Astrocyte of the spinal cord (primary cell): ENCODE measurements around the gene LMBR1.
A peak's percentile ranks its signal among the peaks of the same experiment; 100 is the strongest.
"Not testable (repeated sequence)": the region's sequence is repeated elsewhere in the genome, so short reads cannot be mapped to it uniquely, and the experiment has no call there.

Experiments
- DNase-seq: peaks from one replicate; pipeline ENCODE4 v3.0.0; 2011; ENCODE audit warnings: low read depth, low spot score
- H3K4me3 ChIP-seq: 2 replicates; pipeline ENCODE4 v1.5.1; 2011; ENCODE audit warnings: low read depth, mild to moderate bottlenecking, low read length, moderate library complexity
- in situ Hi-C: cut with HindIII; loops from 2 replicates; pipeline ENCODE4 v1.10.0; 2017; ENCODE audit warnings: low sequenced_read_pairs
- TF ChIP-seq, protein P1 (sequence below): IDR thresholded peaks from 2 replicates; pipeline ENCODE4 v1.5.1; 2012; ENCODE audit warnings: low read depth, mild to moderate bottlenecking, low read length, inconsistent platforms

LMBR1 gene

DNA sequence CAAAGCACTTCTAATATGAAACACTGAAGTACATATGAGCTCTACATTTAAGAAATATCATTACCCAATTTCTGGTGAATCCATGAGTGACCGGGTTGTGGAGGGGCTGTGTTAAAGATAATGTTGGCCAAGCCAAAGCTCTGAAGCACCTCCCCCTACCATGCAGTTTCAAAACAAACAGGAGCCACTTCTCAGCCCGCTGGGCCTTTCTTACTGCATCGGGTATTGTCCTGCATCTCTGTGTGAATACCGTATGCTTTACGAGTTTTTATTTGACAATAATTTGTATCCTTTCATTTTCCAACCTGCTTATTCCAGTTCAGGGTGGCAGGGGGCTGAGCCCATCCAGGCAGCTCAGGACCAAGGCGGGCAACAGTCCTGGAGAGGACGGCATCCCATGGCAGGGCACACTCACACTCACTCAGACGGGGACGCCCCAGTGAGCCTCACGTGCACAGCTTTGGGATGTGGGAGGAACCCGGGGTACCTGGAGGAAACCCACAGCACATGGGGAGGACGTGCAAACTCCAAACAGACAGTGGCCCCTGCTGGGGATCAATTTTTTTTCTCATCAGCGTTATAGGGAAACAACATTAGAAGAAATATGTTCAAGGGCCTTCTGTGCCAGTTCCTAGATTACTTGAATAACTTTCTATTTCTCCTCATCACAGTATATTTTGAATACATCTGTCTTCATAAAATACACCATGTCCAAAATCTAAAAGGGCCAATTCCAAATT lies 250.5 kb downstream of the LMBR1 start:
- in situ Hi-C loops, result no loop called here
- TF ChIP-seq, protein P1, sequence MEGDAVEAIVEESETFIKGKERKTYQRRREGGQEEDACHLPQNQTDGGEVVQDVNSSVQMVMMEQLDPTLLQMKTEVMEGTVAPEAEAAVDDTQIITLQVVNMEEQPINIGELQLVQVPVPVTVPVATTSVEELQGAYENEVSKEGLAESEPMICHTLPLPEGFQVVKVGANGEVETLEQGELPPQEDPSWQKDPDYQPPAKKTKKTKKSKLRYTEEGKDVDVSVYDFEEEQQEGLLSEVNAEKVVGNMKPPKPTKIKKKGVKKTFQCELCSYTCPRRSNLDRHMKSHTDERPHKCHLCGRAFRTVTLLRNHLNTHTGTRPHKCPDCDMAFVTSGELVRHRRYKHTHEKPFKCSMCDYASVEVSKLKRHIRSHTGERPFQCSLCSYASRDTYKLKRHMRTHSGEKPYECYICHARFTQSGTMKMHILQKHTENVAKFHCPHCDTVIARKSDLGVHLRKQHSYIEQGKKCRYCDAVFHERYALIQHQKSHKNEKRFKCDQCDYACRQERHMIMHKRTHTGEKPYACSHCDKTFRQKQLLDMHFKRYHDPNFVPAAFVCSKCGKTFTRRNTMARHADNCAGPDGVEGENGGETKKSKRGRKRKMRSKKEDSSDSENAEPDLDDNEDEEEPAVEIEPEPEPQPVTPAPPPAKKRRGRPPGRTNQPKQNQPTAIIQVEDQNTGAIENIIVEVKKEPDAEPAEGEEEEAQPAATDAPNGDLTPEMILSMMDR, result no peak
- DNase-seq, result no peak
- no peak overlapping the region for H3K4me3 ChIP-seq

DNA sequence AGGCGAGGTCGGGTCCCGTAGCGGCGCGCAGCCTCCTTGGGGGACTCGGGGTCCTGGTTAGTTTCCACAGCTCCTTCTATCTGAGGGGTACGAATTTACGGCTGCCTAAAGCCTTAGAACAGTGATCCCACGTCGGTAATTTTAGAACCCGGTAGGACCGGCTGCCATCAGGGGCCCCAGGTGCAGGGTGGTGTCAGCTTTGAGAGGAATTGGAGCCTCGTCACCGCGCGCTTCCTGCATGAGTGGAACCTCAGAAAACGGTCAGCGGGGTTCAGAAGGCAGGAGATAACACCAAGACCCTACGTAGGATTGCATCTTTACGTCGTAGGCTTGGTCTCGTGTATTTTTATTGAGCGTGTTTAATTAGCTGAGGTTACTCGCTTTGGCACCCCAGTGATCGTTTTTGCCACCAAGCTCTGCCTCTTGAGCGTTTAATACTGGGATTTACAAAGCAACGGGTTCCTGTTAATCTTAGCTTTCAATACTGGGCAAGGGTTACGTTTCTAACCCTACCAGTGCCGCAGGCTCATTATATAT lies 252.0 kb downstream of the LMBR1 start:
- in situ Hi-C loops, result no loop called here
- TF ChIP-seq, protein P1, result no peak
- peak; percentile 46 for DNase-seq
- peak overlapping the region; percentile 72 for H3K4me3 ChIP-seq

DNA sequence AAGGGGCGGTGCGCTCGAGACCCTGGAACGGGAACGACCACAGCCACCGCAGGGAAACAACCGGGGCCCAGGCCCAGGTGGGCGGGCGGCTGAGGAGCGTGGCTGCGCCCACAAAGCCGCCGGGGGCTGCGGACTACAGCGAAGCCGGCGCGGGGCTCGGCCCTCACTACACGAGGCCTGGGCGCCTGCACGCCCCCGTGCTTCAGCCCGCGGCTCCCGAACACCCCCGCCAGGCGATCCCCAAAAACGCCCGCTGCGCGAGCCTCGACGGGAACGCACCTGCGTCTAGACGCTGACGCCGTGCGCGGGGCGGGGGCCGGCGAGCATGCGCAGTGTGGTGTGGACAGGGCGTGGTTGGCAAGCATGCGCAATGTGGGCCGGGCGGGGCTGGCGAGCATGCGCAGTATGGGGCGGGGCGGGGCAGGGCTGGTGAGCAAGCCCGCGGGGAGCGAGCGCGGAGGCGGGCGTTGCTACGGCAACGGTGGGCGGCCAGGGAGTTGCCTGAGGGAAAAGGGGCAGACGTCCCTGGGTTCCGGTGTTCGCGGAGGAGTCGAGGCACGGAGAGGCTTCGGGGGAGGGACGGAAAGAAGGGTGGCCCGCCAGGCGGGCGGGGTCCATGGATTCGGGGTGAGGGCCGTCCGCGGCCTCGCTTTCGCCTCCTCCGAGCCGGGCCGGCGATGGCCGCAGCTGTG lies 252.6 kb downstream of the LMBR1 start, which contains the start of gene RNF32:
TSS of gene RNF32 (plus strand) at position 518 of the 692 bp plus-strand sequence. CDS start 3,104 bp downstream, outside the sequence.
- H3K4me3 ChIP-seq, result peak within 1 kb of the TSS; percentile 72
- in situ Hi-C loops, result no loop called here
- peak; percentile 94 for DNase-seq
- TF ChIP-seq, protein P1, result no peak

DNA sequence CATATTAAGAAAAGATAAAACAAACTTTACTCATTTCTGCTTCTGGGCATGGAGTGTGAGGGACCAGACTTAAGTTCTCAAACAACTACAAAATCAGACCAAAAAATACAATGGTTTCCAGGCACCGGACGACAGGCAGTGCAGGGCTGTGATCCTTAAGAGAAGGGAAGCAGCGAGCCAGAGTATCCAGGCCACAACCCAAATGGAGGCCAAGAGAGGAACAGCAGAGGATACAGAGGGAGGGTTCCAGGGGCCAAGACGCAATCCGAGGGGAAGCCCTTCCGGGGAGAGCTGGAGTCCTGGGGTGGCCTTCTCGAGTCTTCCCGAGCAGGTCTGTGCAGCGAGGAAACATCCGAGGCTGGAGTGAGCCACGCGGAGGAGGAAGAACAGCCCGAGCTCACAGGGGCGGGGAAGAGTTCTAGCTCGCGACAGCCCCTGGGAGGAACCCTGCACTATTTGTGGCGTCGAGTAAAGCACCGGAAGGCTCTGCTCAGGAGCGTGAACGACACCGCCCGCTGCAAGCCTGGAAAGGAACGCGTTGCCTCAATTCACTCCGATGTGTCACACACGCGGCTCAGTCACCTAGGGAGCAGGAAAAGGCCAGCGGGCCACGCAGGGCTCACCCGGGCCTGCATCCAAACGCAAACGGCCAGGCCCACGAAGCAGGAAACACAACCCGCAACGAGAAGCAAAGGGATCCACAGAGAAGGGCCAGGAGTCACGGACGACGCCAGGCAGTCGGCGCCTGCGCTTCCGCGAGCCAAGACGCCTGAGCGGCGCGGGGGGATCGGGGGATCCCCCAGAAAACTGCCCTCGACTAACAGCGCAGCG lies 253.3 kb downstream of the LMBR1 start:
- peak overlapping the region; percentile 72 for H3K4me3 ChIP-seq
- DNase-seq, result no peak
- TF ChIP-seq, protein P1, result no peak
- in situ Hi-C loops, result no loop called here

DNA sequence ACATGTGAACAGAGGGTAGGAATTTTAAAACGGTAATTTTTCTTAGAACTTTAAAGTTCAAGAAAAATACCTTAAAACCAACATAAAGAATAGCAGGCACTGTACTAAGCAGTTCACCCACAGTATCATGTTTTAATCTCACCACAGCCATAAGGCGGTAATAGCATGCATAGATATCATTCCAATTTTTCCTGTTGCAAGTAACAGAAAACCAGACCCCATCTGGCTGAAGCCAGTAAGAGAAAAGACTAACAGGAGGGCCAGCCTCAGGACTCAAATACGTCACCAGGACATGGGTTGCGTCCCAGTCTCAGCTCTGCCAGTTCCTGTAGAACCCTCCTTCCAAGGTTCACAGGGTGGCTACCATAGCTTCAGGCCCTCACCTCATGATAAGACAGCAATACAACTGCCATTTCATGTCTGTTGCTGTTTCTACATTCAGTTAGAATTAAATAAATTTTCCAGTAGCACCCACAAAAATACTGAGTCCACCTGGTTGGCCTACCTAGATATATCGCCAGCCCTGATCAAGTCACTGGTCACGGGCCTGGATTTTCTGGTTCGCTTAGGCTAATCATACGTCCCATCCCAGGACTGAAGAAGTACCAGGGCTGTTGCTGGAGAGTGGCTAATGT lies 254.4 kb downstream of the LMBR1 start:
- in situ Hi-C loops, result no loop called here
- DNase-seq, result no peak
- TF ChIP-seq, protein P1, result no peak
- H3K4me3 ChIP-seq, result no peak overlapping the region

DNA sequence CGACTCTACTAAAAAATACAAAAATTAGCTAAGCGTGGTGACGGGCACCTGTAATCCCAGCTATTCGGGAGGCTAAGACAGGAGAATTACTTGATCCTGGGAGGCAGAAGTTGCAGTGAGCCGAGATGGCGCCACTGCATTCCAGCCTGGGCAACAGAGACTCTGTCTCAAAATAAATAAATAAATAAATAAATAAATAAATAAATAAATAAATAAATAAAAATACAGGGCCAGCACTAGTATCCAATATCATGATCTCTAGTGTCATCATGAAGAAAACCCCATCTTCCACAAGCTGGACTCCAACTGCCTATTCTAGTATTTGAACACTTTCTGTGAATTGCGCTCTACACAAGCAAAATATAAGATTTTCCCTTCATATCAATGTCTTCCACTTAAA lies 255.9 kb downstream of the LMBR1 start:
- in situ Hi-C loops, H3K4me3 ChIP-seq, DNase-seq: not testable (repeated sequence)
